Stimulated activated CD4-positive, alpha-beta T cell treated with anti-CD3 and anti-CD28 coated beads, Interleukin-4, amount 100 ng/mL, for 4 hours (primary cell): Measurements from ENCODE around the gene LHX2.

Experiments
- DNase-seq, 2 experiments: peaks; one replicate each; pipeline ENCODE4 v3.0.0-alpha.2; 2020

Gene LHX2

GRCh38 chr9:124014211-124014955, 2.8 kb downstream of the LHX2 start:
- DNase-seq, result no peak

- no peak for DNase-seq
Observed at GRCh38 chr9:124014956-124015660, 3.5 kb downstream of the LHX2 start.

GRCh38 chr9:124015661-124016131, 4.1 kb downstream of the LHX2 start:
- no peak for DNase-seq

GRCh38 chr9:124016175-124017050, 4.8 kb downstream of the LHX2 start:
- no peak for DNase-seq

- no peak for DNase-seq
Observed at GRCh38 chr9:124017051-124017928, 5.7 kb downstream of the LHX2 start.

GRCh38 chr9:124017929-124018729, 6.6 kb downstream of the LHX2 start:
- DNase-seq, result no peak

- DNase-seq, result no peak
Observed at GRCh38 chr9:124018730-124019697, 7.4 kb downstream of the LHX2 start.

GRCh38 chr9:124019771-124020519, 8.4 kb downstream of the LHX2 start:
- DNase-seq, result no peak

- no peak for DNase-seq
Observed at GRCh38 chr9:124020520-124021384, 9.2 kb downstream of the LHX2 start.

- DNase-seq, result no peak
Observed at GRCh38 chr9:124021385-124021769, 9.8 kb downstream of the LHX2 start.

- no peak for DNase-seq
Observed at GRCh38 chr9:124022201-124023121, 10.9 kb downstream of the LHX2 start.

GRCh38 chr9:124024107-124024506, 12.5 kb downstream of the LHX2 start:
- DNase-seq, result no peak

- no peak for DNase-seq
Observed at GRCh38 chr9:124029617-124030016, 18.0 kb downstream of the LHX2 start.

- no peak for DNase-seq
Observed at GRCh38 chr9:124030969-124031451, 19.4 kb downstream of the LHX2 start.

GRCh38 chr9:124032247-124032646, 20.7 kb downstream of the LHX2 start:
- no peak for DNase-seq

- DNase-seq, result no peak
Observed at GRCh38 chr9:124033348-124033747, 21.8 kb downstream of the LHX2 start.

GRCh38 chr9:124033967-124034366, 22.4 kb downstream of the LHX2 start:
- DNase-seq, result no peak
